Measurements from ENCODE around the gene STK4.
"Not testable (repeated sequence)": the region's sequence is repeated elsewhere in the genome, so short reads cannot be mapped to it uniquely, and the experiment has no call there.

Gene STK4

GRCh38 chr20:45055056-45055455 is 88.7 kb downstream of the STK4 start:
- DNase-seq (ENCODE audit: low read depth), result no peak

DNA sequence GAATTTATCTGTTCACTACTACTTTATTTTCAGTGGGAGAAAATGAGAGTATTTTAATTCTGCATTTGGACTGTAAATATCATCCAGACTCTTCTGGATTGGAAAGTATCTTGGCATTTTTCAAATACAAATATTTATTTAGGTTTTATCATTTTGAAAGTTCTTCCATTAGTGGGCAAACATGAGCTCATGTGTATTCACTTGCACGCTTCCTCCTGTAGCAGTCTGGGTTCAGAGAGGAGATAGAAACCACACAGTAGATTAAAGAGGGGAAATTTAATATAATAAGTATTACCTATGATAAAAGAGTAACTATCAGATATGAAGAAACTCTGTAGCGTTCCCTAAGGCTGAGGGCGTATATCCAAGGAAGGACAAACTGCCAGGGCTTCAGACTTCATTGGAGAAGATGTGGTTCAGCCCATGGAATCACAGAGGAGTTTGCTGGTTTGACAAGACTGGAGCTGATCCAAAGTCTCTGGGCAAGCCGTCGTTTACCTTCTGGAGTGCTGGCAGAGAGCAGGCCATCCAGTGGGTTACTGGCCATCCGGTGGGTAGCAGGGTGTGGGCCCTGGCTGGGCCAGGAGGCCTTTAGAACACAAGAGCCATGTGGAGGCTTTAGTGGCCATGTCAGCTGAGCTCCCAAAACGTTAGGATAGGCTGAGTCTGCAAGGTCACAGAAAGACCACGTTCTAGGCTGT is 90.3 kb downstream of the STK4 start:
- DNase-seq (ENCODE audit: low read depth), result no peak

DNA sequence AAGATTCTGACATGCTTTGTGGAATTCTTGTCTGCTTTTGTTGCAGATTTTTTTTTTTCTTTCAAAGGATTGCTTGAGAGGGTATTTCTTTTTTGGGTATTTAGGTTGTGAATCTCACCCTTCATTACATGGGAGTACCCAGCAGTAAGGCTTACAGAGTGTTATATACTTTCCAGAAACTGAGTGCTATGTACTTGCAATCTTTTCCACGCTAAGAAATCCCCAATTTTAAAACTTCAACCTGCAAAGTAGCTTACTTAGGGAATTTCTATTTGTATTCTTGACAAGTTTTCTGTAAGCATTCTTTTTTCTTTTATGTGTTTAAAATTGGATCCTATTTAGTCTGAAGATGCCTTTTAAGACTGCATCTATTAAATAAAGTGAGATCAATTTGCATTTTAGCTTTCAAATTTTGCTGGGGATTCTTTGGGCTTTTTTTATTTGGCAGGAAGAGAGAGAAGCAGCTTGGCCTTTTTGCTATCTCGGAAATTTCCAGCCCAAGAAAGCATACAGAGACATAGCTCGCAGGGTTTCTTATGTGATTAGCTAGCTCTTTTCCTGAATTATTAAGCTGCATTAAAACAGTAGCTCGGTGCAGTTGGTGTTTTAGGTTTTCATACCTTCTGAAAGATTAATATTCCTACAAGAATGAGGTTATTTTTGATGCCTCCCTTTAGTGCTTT is 92.0 kb downstream of the STK4 start:
- DNase-seq (ENCODE audit: low read depth), result no peak

GRCh38 chr20:45059022-45059728 is 92.9 kb downstream of the STK4 start:
- peak; percentile 78 for DNase-seq (ENCODE audit: low read depth)

GRCh38 chr20:45060294-45060693 is 94.0 kb downstream of the STK4 start:
- DNase-seq (ENCODE audit: low read depth), result no peak

GRCh38 chr20:45061244-45061643 is 94.9 kb downstream of the STK4 start:
- DNase-seq (ENCODE audit: low read depth), result peak; percentile 98

DNA sequence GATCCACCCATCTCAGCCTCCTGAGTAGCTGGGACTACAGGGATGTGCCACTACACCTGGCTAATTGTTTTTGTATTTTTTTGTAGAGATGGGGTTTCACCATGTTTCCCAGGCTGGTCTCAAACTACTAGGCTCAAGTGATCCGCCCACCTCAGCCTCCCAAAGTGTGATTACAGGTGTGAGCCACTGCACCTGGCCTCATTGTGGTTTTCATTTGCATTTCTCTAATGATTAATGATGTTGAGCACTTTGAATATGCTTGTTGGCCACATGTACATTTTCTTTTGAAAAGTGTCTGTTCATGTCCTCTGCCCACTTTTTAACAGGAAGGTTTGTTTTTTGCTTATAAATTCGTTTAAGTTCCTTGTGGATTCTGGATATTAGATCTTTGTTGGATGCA is 96.8 kb downstream of the STK4 start:
- DNase-seq (ENCODE audit: low read depth), result not testable (repeated sequence)

DNA sequence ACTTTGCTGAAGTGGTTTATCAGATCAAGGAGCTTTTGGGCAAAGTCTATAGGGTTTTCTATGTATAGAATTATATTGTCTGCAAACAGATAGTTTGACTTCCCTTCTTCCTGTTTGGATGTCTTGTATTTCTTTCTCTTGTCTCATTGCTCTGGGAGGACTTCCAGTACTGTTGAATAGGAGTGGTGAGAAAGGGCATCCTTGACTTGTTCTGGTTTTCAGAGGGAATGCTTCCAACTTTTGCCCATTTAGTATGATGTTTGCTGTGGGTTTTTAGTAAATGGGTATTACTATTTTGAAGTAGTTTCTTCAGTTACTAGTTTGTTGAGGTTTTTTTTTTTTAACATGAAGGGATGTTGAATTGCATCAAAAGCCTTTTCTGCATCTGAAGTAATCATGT is 98.5 kb downstream of the STK4 start:
- no peak for DNase-seq (ENCODE audit: low read depth)

DNA sequence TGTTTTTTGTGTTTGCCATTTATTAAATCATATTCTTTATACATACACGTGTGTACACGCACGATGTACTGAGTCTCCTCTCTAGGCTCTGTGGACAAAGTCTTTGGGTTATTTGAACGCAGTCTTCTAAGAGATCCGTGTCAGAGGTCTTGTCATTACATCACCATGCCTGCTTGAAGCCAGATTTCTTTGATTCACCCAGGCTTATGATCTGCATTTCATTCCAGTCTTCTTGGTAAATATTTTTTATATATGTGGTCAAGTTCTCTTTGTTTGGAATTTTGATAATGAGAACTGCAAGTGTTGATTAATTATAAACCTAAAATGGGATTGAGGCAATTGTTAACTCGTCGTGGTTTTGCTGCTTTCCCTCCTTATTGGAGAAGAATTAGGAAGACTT is 100.1 kb downstream of the STK4 start:
- peak; percentile 90 for DNase-seq (ENCODE audit: low read depth)

DNA sequence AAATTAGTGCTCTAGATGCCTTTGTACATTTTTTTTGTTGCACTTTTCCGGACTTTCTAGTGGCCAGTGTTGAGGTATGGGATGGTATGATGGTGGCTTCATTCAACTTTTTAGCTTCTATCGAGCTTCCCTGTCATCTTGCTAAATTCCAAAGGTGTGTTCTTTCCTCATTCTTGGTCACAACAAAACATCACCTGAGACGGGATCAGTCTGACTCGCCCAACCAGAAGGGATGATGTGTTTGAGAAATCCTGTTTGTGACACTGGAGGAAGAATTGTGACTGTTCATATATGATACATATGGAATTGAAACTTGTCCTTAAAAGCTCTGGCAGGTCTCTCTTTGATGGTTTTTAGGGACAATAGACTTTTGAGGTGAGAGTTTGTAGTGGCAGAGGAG is 100.8 kb downstream of the STK4 start:
- DNase-seq (ENCODE audit: low read depth), result no peak

DNA sequence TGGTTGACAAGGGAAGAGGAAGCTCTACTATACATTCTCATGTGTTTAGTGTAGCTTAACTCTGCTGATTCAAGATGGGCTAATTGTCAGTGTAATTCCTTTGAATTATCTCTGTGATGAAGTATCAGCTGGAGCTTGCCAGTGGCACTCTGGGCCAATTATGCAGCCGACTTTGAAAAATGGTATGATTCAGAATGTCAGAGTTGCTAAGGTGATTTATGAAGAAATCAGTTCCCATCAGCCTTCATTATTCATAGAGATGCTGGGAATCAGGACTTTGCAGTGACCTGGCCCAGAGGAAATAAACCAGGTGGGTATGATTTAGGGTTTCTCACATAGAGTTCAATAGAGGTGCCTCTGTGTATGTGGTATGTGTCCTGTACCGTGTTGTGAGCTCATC is 101.2 kb downstream of the STK4 start:
- peak; percentile 81 for DNase-seq (ENCODE audit: low read depth)

- DNase-seq (ENCODE audit: low read depth), result peak; percentile 91
These were observed 102.9 kb downstream of the STK4 start for GRCh38 chr20:45069261-45069660.

GRCh38 chr20:45070932-45071632 is 104.8 kb downstream of the STK4 start:
- DNase-seq (ENCODE audit: low read depth), result peak; percentile 96

- no peak for DNase-seq (ENCODE audit: low read depth)
These were observed 105.8 kb downstream of the STK4 start for GRCh38 chr20:45072066-45072465.

DNA sequence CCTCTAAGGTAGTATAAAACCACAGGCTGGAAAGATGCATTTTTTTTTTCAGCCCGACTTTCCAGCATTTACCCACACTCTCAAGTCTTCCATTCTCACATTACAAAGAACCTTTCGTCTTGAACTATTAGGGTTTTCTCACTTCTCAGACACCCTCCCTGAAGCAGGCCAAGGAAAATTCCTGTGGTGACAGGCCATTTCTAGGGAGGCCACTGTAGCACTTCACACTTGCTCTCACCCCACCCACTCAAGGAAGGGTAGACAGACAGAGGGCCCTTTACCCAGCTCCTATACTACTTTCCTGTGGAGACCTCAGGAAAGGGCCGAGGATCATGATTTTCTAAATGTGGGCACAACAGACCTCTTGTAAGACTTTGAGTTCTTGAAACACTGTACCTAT is 106.9 kb downstream of the STK4 start:
- DNase-seq (ENCODE audit: low read depth), result no peak

DNA sequence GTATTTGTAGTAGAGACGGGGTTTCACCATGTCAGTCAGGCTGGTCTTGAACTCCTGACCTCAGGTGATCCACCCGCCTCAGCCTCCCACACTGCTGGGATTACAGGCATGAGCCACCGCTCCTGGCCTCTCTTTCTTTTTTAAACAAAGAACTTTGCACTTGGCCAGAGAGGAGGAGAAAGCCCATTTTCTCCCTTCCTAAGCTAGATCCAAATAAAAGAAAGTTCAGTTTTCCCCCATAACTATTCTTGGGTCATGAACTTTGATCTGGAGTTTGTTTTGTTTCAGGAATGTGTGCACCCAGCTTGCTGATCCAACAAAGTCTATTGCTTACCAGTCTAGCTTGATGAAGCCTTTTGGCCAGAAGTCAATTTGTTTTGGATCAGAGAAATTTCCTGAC is 111.2 kb downstream of the STK4 start:
- no peak for DNase-seq (ENCODE audit: low read depth)

GRCh38 chr20:45080867-45081624 is 114.7 kb downstream of the STK4 start:
- no peak for DNase-seq (ENCODE audit: low read depth)

DNA sequence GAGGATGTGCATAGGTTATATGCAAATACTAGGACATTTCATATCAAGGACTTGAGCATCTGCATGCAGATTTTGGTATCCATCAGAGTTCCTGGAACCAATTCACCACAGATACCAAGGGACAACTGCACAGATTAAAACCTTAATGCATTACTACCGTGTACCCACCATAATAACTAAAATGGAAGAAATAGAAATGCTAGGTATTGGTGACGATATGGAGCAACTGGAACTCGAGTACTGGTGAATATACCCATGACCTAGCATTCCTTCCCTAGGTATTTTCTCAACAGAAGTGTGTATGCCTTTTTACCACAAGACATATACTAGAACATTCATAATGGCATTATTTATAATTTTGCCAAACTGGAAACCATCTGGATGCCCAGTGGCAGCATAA is 116.2 kb downstream of the STK4 start:
- no peak for DNase-seq (ENCODE audit: low read depth)

- DNase-seq (ENCODE audit: low read depth), result no peak
These were observed 116.8 kb downstream of the STK4 start for GRCh38 chr20:45083127-45083526.

DNA sequence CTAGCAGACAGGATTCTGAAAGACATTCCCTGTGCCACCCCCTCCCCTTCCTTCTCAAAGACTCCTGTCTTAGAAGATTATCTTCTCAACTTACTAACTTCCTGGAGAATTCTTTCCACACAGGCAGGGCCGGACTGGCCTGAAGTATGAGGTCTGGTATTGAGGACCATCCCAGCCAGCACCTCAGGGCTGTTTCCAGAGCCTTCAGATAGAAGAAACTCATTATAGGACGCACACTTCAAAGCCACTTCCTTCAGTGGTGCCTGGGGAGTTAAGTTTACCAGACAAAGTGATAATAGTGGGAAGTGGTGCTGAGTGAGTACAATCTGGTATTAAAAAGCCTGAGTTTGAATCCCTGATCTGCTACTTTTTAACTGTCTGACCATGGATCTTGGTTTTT is 119.0 kb downstream of the STK4 start:
- DNase-seq (ENCODE audit: low read depth), result no peak

DNA sequence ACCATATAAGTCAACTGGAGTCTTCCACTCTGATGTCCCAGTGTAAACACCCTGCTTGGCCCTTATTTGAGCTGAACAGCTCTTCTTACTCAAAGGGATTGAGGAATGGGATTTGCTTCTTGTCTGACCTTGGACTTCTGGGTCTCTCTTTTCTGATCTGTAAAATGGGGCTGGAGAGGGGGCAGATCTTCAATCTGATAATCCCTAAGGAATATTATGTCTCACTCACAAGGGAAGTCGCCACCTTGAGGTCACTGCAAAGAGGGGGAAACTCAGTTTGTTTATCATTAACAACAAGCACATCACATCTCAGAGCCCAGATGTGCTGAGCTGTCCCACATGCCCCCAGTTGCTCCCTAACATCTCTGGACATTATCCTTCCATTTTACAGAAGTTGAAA is 119.6 kb downstream of the STK4 start:
- no peak for DNase-seq (ENCODE audit: low read depth)

All from amniotic epithelial cell (primary cell).